Kidney epithelial cell (primary cell): ENCODE results near the gene FARP1. TPM values are rescaled to one million over a fixed set of nuclear protein-coding genes. Genes with fewer than 3 reads are reported as not detected.

ENCODE experiments used
- DNase-seq: peaks from one replicate; pipeline ENCODE4 v3.0.0-alpha.2; 2010; ENCODE audit warnings: low read depth
- H3K27me3 ChIP-seq: 2 replicates; pipeline ENCODE4 v1.6.0; 2011; ENCODE audit warnings: low read length; ENCODE audit not compliant: control insufficient read depth, insufficient read depth
- H3K36me3 ChIP-seq: 2 replicates; pipeline ENCODE4 v1.5.1; 2011; ENCODE audit warnings: low read length; ENCODE audit not compliant: control insufficient read depth, insufficient read depth
- H3K4me3 ChIP-seq: 2 replicates; pipeline ENCODE4 v1.5.1; 2011; ENCODE audit warnings: low read depth, mild to moderate bottlenecking, control low read depth, low read length
- CTCF ChIP-seq: IDR thresholded peaks from 2 replicates; pipeline ENCODE4 v1.5.1; 2011; ENCODE audit warnings: mild to moderate bottlenecking, moderate library complexity, low read length, control low read depth, inconsistent platforms; ENCODE audit not compliant: insufficient read depth, poor library complexity, severe bottlenecking
- total RNA-seq: library from RNA; depleted of rRNA; stranded (reverse); fragments of >200 nt; gene quantifications from 2 replicates; pipeline ENCODE4 v1.2.3, GENCODE V29; 2015

The FARP1 gene
- total RNA-seq, 1 donor from 2014 or later: 135 TPM

- DNase-seq: no peak
- no peak for TF ChIP-seq CTCF
- H3K36me3 ChIP-seq: no peaks in the 10 kb centered on the region
Measured at GRCh38 chr13:98108341-98108740, 34.6 kb upstream of the FARP1 start.

GRCh38 chr13:98109226-98109853, 33.6 kb upstream of the FARP1 start:
- TF ChIP-seq CTCF: no peak
- H3K36me3 ChIP-seq: no peaks in the 10 kb centered on the region
- H3K27me3 ChIP-seq: no peaks in the 10 kb centered on the region
- no peak for DNase-seq
- H3K4me3 ChIP-seq: no peak overlapping the region

More at GRCh38 chr13:98108341-98108740, 34.6 kb upstream of the FARP1 start:
- Histone ChIP-seq H3K27me3 (no peaks in the 10 kb centered on the region), H3K4me3 (no peak overlapping the region)

- DNase-seq: no peak
- no peak for TF ChIP-seq CTCF
- H3K4me3 ChIP-seq: no peak overlapping the region
- no peaks in the 10 kb centered on the region for H3K27me3 ChIP-seq
- H3K36me3 ChIP-seq: no peaks in the 10 kb centered on the region
Measured at GRCh38 chr13:98110749-98111148, 32.1 kb upstream of the FARP1 start.

GRCh38 chr13:98111168-98112098, 31.5 kb upstream of the FARP1 start:
- Histone ChIP-seq H3K4me3 (no peak overlapping the region), H3K36me3 (no peaks in the 10 kb centered on the region), H3K27me3 (no peaks in the 10 kb centered on the region)
- DNase-seq: no peak
- TF ChIP-seq CTCF: no peak

GRCh38 chr13:98112456-98112855, 30.4 kb upstream of the FARP1 start:
- H3K36me3 ChIP-seq: no peaks in the 10 kb centered on the region
- TF ChIP-seq CTCF: no peak

More at GRCh38 chr13:98112456-98112855, 30.4 kb upstream of the FARP1 start:
- Histone ChIP-seq H3K27me3 (no peaks in the 10 kb centered on the region), H3K4me3 (no peak overlapping the region)
- DNase-seq: no peak
